ENCODE data around the gene SREBF2. TPM values are rescaled to one million over a fixed set of nuclear protein-coding genes. Genes with fewer than 3 reads are reported as not detected.

SREBF2 gene
- total and polyA plus RNA-seq, 2 donors (not counting 3 experiments of a cell fraction or from before 2014, with no cell fraction given) = 101 to 136 TPM

GRCh38 chr22:41844036-41844435 lies 11.1 kb downstream of the SREBF2 start:
- no peak for TF ChIP-seq POLR2A (IDR thresholded peaks at IDR 0.05; ENCODE audit: low read depth, low read length)
- TF ChIP-seq JUN (IDR thresholded peaks at IDR 0.05; ENCODE audit: borderline replicate concordance, insufficient read depth, insufficient read length, low read depth) = no peak
- TF ChIP-seq EZH2 (IDR thresholded peaks at IDR 0.05; ENCODE audit: borderline replicate concordance, low read depth, low read length, severe bottlenecking) = no peak
- TF ChIP-seq, protein P1, sequence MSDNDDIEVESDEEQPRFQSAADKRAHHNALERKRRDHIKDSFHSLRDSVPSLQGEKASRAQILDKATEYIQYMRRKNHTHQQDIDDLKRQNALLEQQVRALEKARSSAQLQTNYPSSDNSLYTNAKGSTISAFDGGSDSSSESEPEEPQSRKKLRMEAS (IDR thresholded peaks at IDR 0.05; ENCODE audit: insufficient read depth, insufficient read length) = no peak
- TF ChIP-seq FOS (IDR thresholded peaks at IDR 0.05; ENCODE audit: borderline replicate concordance, insufficient read depth, low read length) = no peak
- TF ChIP-seq POLR2AphosphoS5 (IDR thresholded peaks at IDR 0.05; ENCODE audit: insufficient read depth, low read depth, low read length) = no peak
- no peak for TF ChIP-seq MYC (IDR thresholded peaks at IDR 0.05; ENCODE audit: low read depth, low read length)
- TF ChIP-seq, protein P2, sequence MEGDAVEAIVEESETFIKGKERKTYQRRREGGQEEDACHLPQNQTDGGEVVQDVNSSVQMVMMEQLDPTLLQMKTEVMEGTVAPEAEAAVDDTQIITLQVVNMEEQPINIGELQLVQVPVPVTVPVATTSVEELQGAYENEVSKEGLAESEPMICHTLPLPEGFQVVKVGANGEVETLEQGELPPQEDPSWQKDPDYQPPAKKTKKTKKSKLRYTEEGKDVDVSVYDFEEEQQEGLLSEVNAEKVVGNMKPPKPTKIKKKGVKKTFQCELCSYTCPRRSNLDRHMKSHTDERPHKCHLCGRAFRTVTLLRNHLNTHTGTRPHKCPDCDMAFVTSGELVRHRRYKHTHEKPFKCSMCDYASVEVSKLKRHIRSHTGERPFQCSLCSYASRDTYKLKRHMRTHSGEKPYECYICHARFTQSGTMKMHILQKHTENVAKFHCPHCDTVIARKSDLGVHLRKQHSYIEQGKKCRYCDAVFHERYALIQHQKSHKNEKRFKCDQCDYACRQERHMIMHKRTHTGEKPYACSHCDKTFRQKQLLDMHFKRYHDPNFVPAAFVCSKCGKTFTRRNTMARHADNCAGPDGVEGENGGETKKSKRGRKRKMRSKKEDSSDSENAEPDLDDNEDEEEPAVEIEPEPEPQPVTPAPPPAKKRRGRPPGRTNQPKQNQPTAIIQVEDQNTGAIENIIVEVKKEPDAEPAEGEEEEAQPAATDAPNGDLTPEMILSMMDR (IDR thresholded peaks at IDR 0.05; ENCODE audit: extremely low read depth in 1 of 2, insufficient read depth in 1 of 2, low read depth in 1 of 2, low read length in 2 of 2) = no peak
- TF ChIP-seq GATA2 (IDR thresholded peaks at IDR 0.05; ENCODE audit: insufficient read depth, insufficient read length, low read depth, low read length) = no peak
- Histone ChIP-seq H3K36me3 (ENCODE audit: control insufficient read depth in 2 of 2, extremely low read depth in 1 of 2, insufficient read depth in 2 of 2, low read length in 2 of 2) (peaks cover 0 to 6% of the 10 kb centered on the region in 2 experiments), H3K4me3 (replicated peaks in 1 of 3; ENCODE audit: insufficient read depth in 1 of 3, low read depth in 1 of 3, low read length in 3 of 3) (no peak overlapping the region), H3K79me2 (ENCODE audit: control insufficient read depth, insufficient read depth, low read length) (peaks cover 95% of the 10 kb centered on the region), H3K9me3 (replicated peaks; ENCODE audit: control insufficient read depth, insufficient read depth, low read length) (no peaks in the 10 kb centered on the region), H4K20me1 (replicated peaks; ENCODE audit: control insufficient read depth, extremely low read depth, insufficient read depth, low read length) (peaks cover 4% of the 10 kb centered on the region), H3K4me2 (ENCODE audit: insufficient read depth, low read length) (no peak overlapping the region), H3K4me1 (ENCODE audit: control insufficient read depth, extremely low read depth, insufficient read depth, low read length) (peaks cover 13% of the 10 kb centered on the region), H2AFZ (ENCODE audit: low read depth, low read length) (no peak overlapping the region), H3K9ac (replicated peaks; ENCODE audit: extremely low read depth, insufficient read depth, low read length) (no peak overlapping the region), H3K9me1 (replicated peaks; ENCODE audit: control insufficient read depth, extremely low read depth, insufficient read depth, low read length) (no peaks in the 10 kb centered on the region), H3K27ac (ENCODE audit: insufficient read depth, low read depth, low read length) (no peak overlapping the region), H3K27me3 (ENCODE audit: control insufficient read depth in 2 of 2, insufficient read depth in 2 of 2, low read length in 2 of 2) (no peaks in the 10 kb centered on the region)
- FAIRE-seq (no peak), DNase-seq (ENCODE audit: low read depth, low spot score) (no peak)
- ChIA-PET CTCF (interaction anchor here (1.1 to 1.3 kb wide), 3 partner anchors 11 to 147 kb away, joined by 3 read pairs; partner anchors contain the start of gene SREBF2), POLR2A (no interaction called here)
- intact Hi-C loops (cut with micrococcal nuclease) (no loop called here), dilution Hi-C loops (cut with MboI; ENCODE audit: extremely low pct_ligation_motif_present, low sequenced_read_pairs) (no loop called here)
- no TSS peak for BruUV-seq (replicated peaks)

Data from endothelial cell of umbilical vein (primary cell).